ENCODE data around the gene S100A11.

S100A11 gene

GRCh38 chr1:151993084-151993733 is 43.6 kb downstream of the S100A11 start:
- DNase-seq = no peak
- Histone ChIP-seq H3K27me3 (ENCODE audit: control insufficient read depth in 1 of 2, insufficient read depth in 1 of 2, low read length in 2 of 2) (no peaks in the 10 kb centered on the region), H2AFZ (ENCODE audit: low read depth, low read length) (no peak overlapping the region), H3K9ac (ENCODE audit: low read length) (peak overlapping the region; percentile 100), H3K18ac (ENCODE audit: low read depth in 1 of 2, low read length in 2 of 2) (peak overlapping the region; percentile 85 to 91), H3K79me1 (replicated peaks; ENCODE audit: low read length, poor library complexity, severe bottlenecking) (no peaks in the 10 kb centered on the region), H2BK15ac (ENCODE audit: low read depth, poor library complexity, severe bottlenecking) (peak overlapping the region; percentile 94), H3K4ac (ENCODE audit: low read depth in 1 of 2, low read length in 2 of 2) (peak overlapping the region; percentile 52 to 91), H4K8ac (ENCODE audit: low read length) (peak overlapping the region; percentile 89), H4K91ac (ENCODE audit: low read length) (peak overlapping the region; percentile 96), H2AK5ac (ENCODE audit: low read length, severe bottlenecking) (peak overlapping the region; percentile 56), H3K4me1 (ENCODE audit: control insufficient read depth, insufficient read depth, low read depth, low read length) (peaks cover 22% of the 10 kb centered on the region), H3K4me3 (ENCODE audit: insufficient read depth in 1 of 2, low read depth in 1 of 2, low read length in 2 of 2) (peak overlapping the region; percentile 87 to 97), H3K23ac (ENCODE audit: low read length in 2 of 2) (peak overlapping the region in 1 of 2 experiments; percentile 70), H2BK12ac (ENCODE audit: low read length in 2 of 2) (peak overlapping the region; percentile 40 to 75), H2BK120ac (ENCODE audit: low read depth, low read length) (peak overlapping the region; percentile 86), H3K9me3 (ENCODE audit: control insufficient read depth, low read length) (no peaks in the 10 kb centered on the region), H3K27ac (ENCODE audit: low read length, poor library complexity, severe bottlenecking) (peak overlapping the region; percentile 91), H3K36me3 (ENCODE audit: control insufficient read depth in 1 of 2, insufficient read depth in 2 of 2, low read depth in 1 of 2, low read length in 2 of 2) (peaks cover 0 to 9% of the 10 kb centered on the region in 2 experiments), H3K14ac (ENCODE audit: low read length in 2 of 2) (peak overlapping the region in 1 of 2 experiments; percentile 90), H3K4me2 (ENCODE audit: low read length, poor library complexity, severe bottlenecking) (peak overlapping the region; percentile 65), H2BK5ac (ENCODE audit: low read depth, low read length, poor library complexity, severe bottlenecking) (peak overlapping the region; percentile 84)
- under 1% methylated on average over 28 of the region's 50 CpGs for WGBS

- Histone ChIP-seq H2AFZ (ENCODE audit: low read depth, low read length) (no peak overlapping the region), H3K4me2 (ENCODE audit: low read length, poor library complexity, severe bottlenecking) (peak overlapping the region; percentile 65), H3K4me3 (ENCODE audit: insufficient read depth in 1 of 2, low read depth in 1 of 2, low read length in 2 of 2) (peak overlapping the region; percentile 87 to 97), H3K4ac (ENCODE audit: low read depth in 1 of 2, low read length in 2 of 2) (peak overlapping the region; percentile 2 to 91), H3K27ac (ENCODE audit: low read length, poor library complexity, severe bottlenecking) (peak overlapping the region; percentile 91), H2BK5ac (ENCODE audit: low read depth, low read length, poor library complexity, severe bottlenecking) (no peak overlapping the region), H4K91ac (ENCODE audit: low read length) (peak overlapping the region; percentile 70), H3K4me1 (ENCODE audit: control insufficient read depth, insufficient read depth, low read depth, low read length) (peaks cover 22% of the 10 kb centered on the region), H2BK15ac (ENCODE audit: low read depth, poor library complexity, severe bottlenecking) (no peak overlapping the region), H2BK120ac (ENCODE audit: low read depth, low read length) (peak overlapping the region; percentile 86), H3K27me3 (ENCODE audit: control insufficient read depth in 1 of 2, insufficient read depth in 1 of 2, low read length in 2 of 2) (no peaks in the 10 kb centered on the region), H2BK12ac (ENCODE audit: low read length in 2 of 2) (peak overlapping the region; percentile 32 to 84), H2AK5ac (ENCODE audit: low read length, severe bottlenecking) (peak overlapping the region; percentile 23), H3K14ac (ENCODE audit: low read length in 2 of 2) (peak overlapping the region in 1 of 2 experiments; percentile 12), H3K18ac (ENCODE audit: low read depth in 1 of 2, low read length in 2 of 2) (peak overlapping the region; percentile 85 to 91), H3K9me3 (ENCODE audit: control insufficient read depth, low read length) (no peaks in the 10 kb centered on the region), H3K79me1 (replicated peaks; ENCODE audit: low read length, poor library complexity, severe bottlenecking) (no peaks in the 10 kb centered on the region), H4K8ac (ENCODE audit: low read length) (peak overlapping the region; percentile 89), H3K36me3 (ENCODE audit: control insufficient read depth in 1 of 2, insufficient read depth in 2 of 2, low read depth in 1 of 2, low read length in 2 of 2) (peaks cover 0 to 12% of the 10 kb centered on the region in 2 experiments), H3K23ac (ENCODE audit: low read length in 2 of 2) (peak overlapping the region in 1 of 2 experiments; percentile 70), H3K9ac (ENCODE audit: low read length) (peak overlapping the region; percentile 100)
- peak; percentile 93 for DNase-seq
- WGBS = 6% methylated on average over 21 of the region's 21 CpGs
Observed at GRCh38 chr1:151992303-151993083, 44.3 kb downstream of the S100A11 start.

GRCh38 chr1:151991663-151992302 is 45.0 kb downstream of the S100A11 start:
- peak overlapping the region in 1 of 2 experiments; percentile 28 for H3K18ac ChIP-seq (ENCODE audit: low read depth in 1 of 2, low read length in 2 of 2)
- peak overlapping the region; percentile 91 for H3K27ac ChIP-seq (ENCODE audit: low read length, poor library complexity, severe bottlenecking)

More at GRCh38 chr1:151991663-151992302, 45.0 kb downstream of the S100A11 start:
- Histone ChIP-seq H3K79me1 (replicated peaks; ENCODE audit: low read length, poor library complexity, severe bottlenecking) (no peaks in the 10 kb centered on the region), H2BK12ac (ENCODE audit: low read length in 2 of 2) (no peak overlapping the region), H2BK15ac (ENCODE audit: low read depth, poor library complexity, severe bottlenecking) (no peak overlapping the region), H3K9ac (ENCODE audit: low read length) (peak overlapping the region; percentile 100), H3K27me3 (ENCODE audit: control insufficient read depth in 1 of 2, insufficient read depth in 1 of 2, low read length in 2 of 2) (no peaks in the 10 kb centered on the region), H3K14ac (ENCODE audit: low read length in 2 of 2) (no peak overlapping the region), H2AFZ (ENCODE audit: low read depth, low read length) (no peak overlapping the region), H3K4me3 (ENCODE audit: insufficient read depth in 1 of 2, low read depth in 1 of 2, low read length in 2 of 2) (peak overlapping the region; percentile 87 to 97), H3K4ac (ENCODE audit: low read depth in 1 of 2, low read length in 2 of 2) (peak overlapping the region in 1 of 2 experiments; percentile 80), H3K36me3 (ENCODE audit: control insufficient read depth in 1 of 2, insufficient read depth in 2 of 2, low read depth in 1 of 2, low read length in 2 of 2) (peaks cover 0 to 13% of the 10 kb centered on the region in 2 experiments), H2AK5ac (ENCODE audit: low read length, severe bottlenecking) (peak overlapping the region; percentile 23), H2BK120ac (ENCODE audit: low read depth, low read length) (no peak overlapping the region), H3K4me1 (ENCODE audit: control insufficient read depth, insufficient read depth, low read depth, low read length) (peaks cover 22% of the 10 kb centered on the region), H2BK5ac (ENCODE audit: low read depth, low read length, poor library complexity, severe bottlenecking) (no peak overlapping the region), H4K91ac (ENCODE audit: low read length) (no peak overlapping the region), H3K4me2 (ENCODE audit: low read length, poor library complexity, severe bottlenecking) (peak overlapping the region; percentile 65), H3K9me3 (ENCODE audit: control insufficient read depth, low read length) (no peaks in the 10 kb centered on the region), H3K23ac (ENCODE audit: low read length in 2 of 2) (no peak overlapping the region), H4K8ac (ENCODE audit: low read length) (no peak overlapping the region)
- WGBS = 12% methylated on average over 6 of the region's 6 CpGs
- peak; percentile 35 for DNase-seq

All from mesenchymal stem cell (in vitro differentiated cells and primary cell).